Stimulated activated CD4-positive, alpha-beta T cell treated with anti-CD3 and anti-CD28 coated beads, TNF-alpha, amount 100 ng/mL, for 4 hours (primary cell): ENCODE results near the gene MAML1.
A peak's percentile ranks its signal among the peaks of the same experiment; 100 is the strongest.

Source experiments
- DNase-seq, 3 experiments: peaks; one replicate each; pipeline ENCODE4 v3.0.0-alpha.2; 2020; ENCODE audit warnings: low read depth in 3 of 3

The MAML1 gene

GRCh38 chr5:179794171-179794570, 61.5 kb downstream of the MAML1 start:
- DNase-seq = no peak

GRCh38 chr5:179794575-179794974, 62.0 kb downstream of the MAML1 start:
- no peak for DNase-seq

- no peak for DNase-seq
Measured at GRCh38 chr5:179795049-179795862, 62.6 kb downstream of the MAML1 start.

GRCh38 chr5:179795863-179796833, 63.5 kb downstream of the MAML1 start:
- DNase-seq = peak in 1 of 3 experiments; percentile 55

GRCh38 chr5:179796877-179797608, 64.4 kb downstream of the MAML1 start:
- no peak for DNase-seq

- no peak for DNase-seq
Measured at GRCh38 chr5:179797741-179798140, 65.1 kb downstream of the MAML1 start.

- no peak for DNase-seq
Measured at GRCh38 chr5:179798144-179798770, 65.6 kb downstream of the MAML1 start.

GRCh38 chr5:179798771-179799643, 66.4 kb downstream of the MAML1 start:
- no peak for DNase-seq

GRCh38 chr5:179799644-179799973, 67.0 kb downstream of the MAML1 start:
- DNase-seq = no peak

GRCh38 chr5:179800071-179800695, 67.6 kb downstream of the MAML1 start:
- no peak for DNase-seq

- DNase-seq = no peak
Measured at GRCh38 chr5:179800696-179801201, 68.1 kb downstream of the MAML1 start.

- DNase-seq = peak; percentile 75 to 84 (median 76)
Measured at GRCh38 chr5:179801304-179802206, 68.9 kb downstream of the MAML1 start.

- DNase-seq = no peak
Measured at GRCh38 chr5:179802207-179802883, 69.7 kb downstream of the MAML1 start.

- DNase-seq = no peak
Measured at GRCh38 chr5:179802950-179803562, 70.4 kb downstream of the MAML1 start.

GRCh38 chr5:179803651-179804554, 71.3 kb downstream of the MAML1 start:
- no peak for DNase-seq

- DNase-seq = no peak
Measured at GRCh38 chr5:179804555-179804947, 71.9 kb downstream of the MAML1 start.

GRCh38 chr5:179805070-179805528, 72.5 kb downstream of the MAML1 start:
- no peak for DNase-seq
